Endothelial cell of umbilical vein (primary cell): ENCODE results near the gene TFF1. TPM values are rescaled to one million over a fixed set of nuclear protein-coding genes. Genes with fewer than 3 reads are reported as not detected.

Source experiments
- BruUV-seq: library from RNA; stranded (reverse); fragments of 400-500 nt; replicated peaks from 2 replicates; lab custom pipeline; 2021; lab: Mats Ljungman, UMichigan
- CTCF ChIA-PET: fragments of 300-600, 350-600 bp; sonication (Branson Sonifier 250); formaldehyde crosslinking; loops from one replicate; lab custom pipeline; 2021; ENCODE audit warnings: antibody characterized with exemption, inconsistent platforms; lab: Charles Lee
- POLR2A ChIA-PET: fragments of 300-600, 350-600 bp; sonication (Branson Sonifier 250); formaldehyde crosslinking; loops from one replicate; lab custom pipeline; 2021; ENCODE audit warnings: antibody characterized with exemption, inconsistent platforms; lab: Charles Lee
- DNase-seq: peaks from one replicate; pipeline ENCODE4 v3.0.0-alpha.2; 2011; ENCODE audit warnings: low read depth, low spot score
- FAIRE-seq: peaks from 2 replicates; lab custom pipeline; 2011; peaks lifted over from hg19 to GRCh38; lab: Jason Lieb, UNC
- H2AFZ ChIP-seq: 2 replicates; pipeline ENCODE4 v1.6.0; 2012; ENCODE audit warnings: low read depth, low read length, control low read depth, inconsistent platforms
- H3K27ac ChIP-seq: 2 replicates; pipeline ENCODE4 v1.5.1; 2011; ENCODE audit warnings: low read depth, mild to moderate bottlenecking, control low read depth, low read length, moderate library complexity; ENCODE audit not compliant: insufficient read depth
- H3K27me3 ChIP-seq, 2 experiments: 2 replicates each; pipeline versions ENCODE4 v1.6.0 to v1.6.1; 2011; ENCODE audit warnings: low read length in 2 of 2, mixed read lengths in 1 of 2; ENCODE audit not compliant: control insufficient read depth in 2 of 2, insufficient read depth in 2 of 2
- H3K36me3 ChIP-seq, 2 experiments: 2 replicates in 1 of 2; 3 replicates in 1 of 2; pipeline ENCODE4 v1.5.1; 2011; ENCODE audit warnings: low read length in 2 of 2, mild to moderate bottlenecking in 1 of 2, moderate library complexity in 1 of 2; ENCODE audit not compliant: control insufficient read depth in 2 of 2, insufficient read depth in 2 of 2; ENCODE audit errors: extremely low read depth in 1 of 2
- H3K4me1 ChIP-seq: 3 replicates; pipeline ENCODE4 v1.5.1; 2011; ENCODE audit warnings: mild to moderate bottlenecking, low read length; ENCODE audit not compliant: control insufficient read depth, insufficient read depth; ENCODE audit errors: extremely low read depth
- H3K4me2 ChIP-seq: 2 replicates; pipeline ENCODE4 v1.6.1; 2011; ENCODE audit warnings: low read length, control low read depth, mixed read lengths; ENCODE audit not compliant: insufficient read depth
- H3K4me3 ChIP-seq, 3 experiments: fragments of 200-600 bp in 1 of 3; sonication (generic), shearing (Covaris generic) in 1 of 3; replicated peaks in 1 of 3; 2 replicates each; pipeline ENCODE4 v1.5.1; 2011 to 2016; ENCODE audit warnings: control low read depth in 3 of 3, low read length in 3 of 3, mild to moderate bottlenecking in 2 of 3, inconsistent platforms in 1 of 3, low read depth in 1 of 3, moderate library complexity in 1 of 3; ENCODE audit not compliant: insufficient read depth in 1 of 3
- H3K79me2 ChIP-seq: 2 replicates; pipeline ENCODE4 v1.6.0; 2012; ENCODE audit warnings: low read length, inconsistent platforms; ENCODE audit not compliant: control insufficient read depth, insufficient read depth
- H3K9ac ChIP-seq: replicated peaks from 2 replicates; pipeline ENCODE3; 2011; ENCODE audit warnings: low read length, control low read depth; ENCODE audit not compliant: insufficient read depth; ENCODE audit errors: extremely low read depth
- H3K9me1 ChIP-seq: replicated peaks from 3 replicates; pipeline ENCODE4 v1.6.0; 2011; ENCODE audit warnings: mild to moderate bottlenecking, low read length; ENCODE audit not compliant: control insufficient read depth, insufficient read depth; ENCODE audit errors: extremely low read depth
- H3K9me3 ChIP-seq: replicated peaks from 2 replicates; pipeline ENCODE4 v1.5.1; 2012; ENCODE audit warnings: low read length, inconsistent platforms; ENCODE audit not compliant: control insufficient read depth, insufficient read depth
- H4K20me1 ChIP-seq: replicated peaks from 2 replicates; pipeline ENCODE3; 2011; ENCODE audit warnings: mild to moderate bottlenecking, low read length; ENCODE audit not compliant: control insufficient read depth, insufficient read depth; ENCODE audit errors: extremely low read depth
- EZH2 ChIP-seq: IDR thresholded peaks from 2 replicates; pipeline ENCODE4 v1.6.1; 2012; ENCODE audit warnings: borderline replicate concordance, low read depth, mild to moderate bottlenecking, moderate library complexity, low read length, inconsistent platforms; ENCODE audit not compliant: severe bottlenecking
- FOS ChIP-seq: IDR thresholded peaks from 2 replicates; pipeline ENCODE4 v1.6.1; 2011; ENCODE audit warnings: mild to moderate bottlenecking, low read length, moderate library complexity, borderline replicate concordance; ENCODE audit not compliant: insufficient read depth
- GATA2 ChIP-seq: IDR thresholded peaks from 2 replicates; pipeline ENCODE4 v1.7.0; 2011; ENCODE audit warnings: low read depth, mild to moderate bottlenecking, moderate library complexity, mixed read lengths, low read length; ENCODE audit not compliant: insufficient read length, insufficient read depth
- JUN ChIP-seq: IDR thresholded peaks from 2 replicates; pipeline ENCODE4 v1.6.1; 2011; ENCODE audit warnings: borderline replicate concordance, low read depth; ENCODE audit not compliant: insufficient read length, insufficient read depth
- MAX ChIP-seq: IDR thresholded peaks from 2 replicates; pipeline ENCODE4 v1.6.1; 2011; ENCODE audit not compliant: insufficient read depth, insufficient read length
- MYC ChIP-seq: IDR thresholded peaks from one replicate; pipeline ENCODE4 v1.6.1; 2011; ENCODE audit warnings: mild to moderate bottlenecking, low read depth, low read length
- POLR2A ChIP-seq: IDR thresholded peaks from 2 replicates; pipeline ENCODE4 v1.6.1; 2012; ENCODE audit warnings: low read depth, mild to moderate bottlenecking, control low read depth, low read length
- POLR2AphosphoS5 ChIP-seq: IDR thresholded peaks from 2 replicates; pipeline ENCODE4 v1.6.1; 2012; ENCODE audit warnings: low read depth, mild to moderate bottlenecking, control low read depth, low read length, moderate library complexity; ENCODE audit not compliant: insufficient read depth
- dilution Hi-C: fragments of 300-500 bp; cut with MboI; formaldehyde crosslinking; loops from one replicate; pipeline ENCODE4 v1.15.0; 2019; ENCODE audit warnings: low sequenced_read_pairs; ENCODE audit not compliant: extremely low pct_ligation_motif_present
- intact Hi-C: fragments of 100-400 bp; cut with micrococcal nuclease; formaldehyde crosslinking; loops from one replicate; pipeline ENCODE4 v1.10.0; 2022
- polyA plus RNA-seq, 4 experiments: library from polyadenylated mRNA; depleted of rRNA in 3 of 4; stranded (reverse) in 3 of 4; unstranded in 1 of 4; fragments of >200 nt; gene quantifications; 2 replicates each; pipeline versions ENCODE4 v1.2.1 to v1.2.3, GENCODE V29; 2011 to 2012; ENCODE audit warnings: missing spikeins in 1 of 4
- total RNA-seq: library from RNA; stranded (reverse); gene quantifications from 2 replicates; pipeline ENCODE4 v1.2.3, GENCODE V29; 2021
- TF ChIP-seq, protein P1 (sequence below), 2 donors: IDR thresholded peaks; 1 replicate in 1 of 2; 2 replicates in 1 of 2; pipeline ENCODE4 v1.5.1; 2011; ENCODE audit warnings: low read length in 2 of 2, mild to moderate bottlenecking in 2 of 2, moderate library complexity in 2 of 2, control low read depth in 1 of 2, inconsistent platforms in 1 of 2, low read depth in 1 of 2; ENCODE audit not compliant: insufficient read depth in 1 of 2; ENCODE audit errors: extremely low read depth in 1 of 2

TFF1 gene
- total and polyA plus RNA-seq, 2 donors (not counting 3 experiments of a cell fraction or from before 2014, with no cell fraction given): not detected

GRCh38 chr21:42321845-42322244, 44.5 kb downstream of the TFF1 start:
- FAIRE-seq (no peak), DNase-seq (no peak)
- intact Hi-C loops (no loop called here), dilution Hi-C loops (no loop called here)
- Histone ChIP-seq H3K4me3 (no peak overlapping the region), H3K79me2 (no peaks in the 10 kb centered on the region), H3K4me2 (no peak overlapping the region), H3K9me3 (no peaks in the 10 kb centered on the region), H3K27me3 (peaks cover 0 to 12% of the 10 kb centered on the region in 2 experiments), H3K27ac (no peak overlapping the region), H3K9ac (no peak overlapping the region), H4K20me1 (no peaks in the 10 kb centered on the region), H3K4me1 (no peaks in the 10 kb centered on the region), H3K36me3 (no peaks in the 10 kb centered on the region), H3K9me1 (no peaks in the 10 kb centered on the region), H2AFZ (no peak overlapping the region)
- CTCF ChIA-PET: interaction anchor here (1.0 kb wide), 1 partner anchor 12 kb away, joined by 4 read pairs; no protein-coding TSS in a partner anchor
- POLR2A ChIA-PET: no interaction called here
- no peak for TF ChIP-seq JUN
- TF ChIP-seq POLR2AphosphoS5: no peak
- TF ChIP-seq FOS: no peak
- TF ChIP-seq EZH2: no peak
- TF ChIP-seq, protein P1, sequence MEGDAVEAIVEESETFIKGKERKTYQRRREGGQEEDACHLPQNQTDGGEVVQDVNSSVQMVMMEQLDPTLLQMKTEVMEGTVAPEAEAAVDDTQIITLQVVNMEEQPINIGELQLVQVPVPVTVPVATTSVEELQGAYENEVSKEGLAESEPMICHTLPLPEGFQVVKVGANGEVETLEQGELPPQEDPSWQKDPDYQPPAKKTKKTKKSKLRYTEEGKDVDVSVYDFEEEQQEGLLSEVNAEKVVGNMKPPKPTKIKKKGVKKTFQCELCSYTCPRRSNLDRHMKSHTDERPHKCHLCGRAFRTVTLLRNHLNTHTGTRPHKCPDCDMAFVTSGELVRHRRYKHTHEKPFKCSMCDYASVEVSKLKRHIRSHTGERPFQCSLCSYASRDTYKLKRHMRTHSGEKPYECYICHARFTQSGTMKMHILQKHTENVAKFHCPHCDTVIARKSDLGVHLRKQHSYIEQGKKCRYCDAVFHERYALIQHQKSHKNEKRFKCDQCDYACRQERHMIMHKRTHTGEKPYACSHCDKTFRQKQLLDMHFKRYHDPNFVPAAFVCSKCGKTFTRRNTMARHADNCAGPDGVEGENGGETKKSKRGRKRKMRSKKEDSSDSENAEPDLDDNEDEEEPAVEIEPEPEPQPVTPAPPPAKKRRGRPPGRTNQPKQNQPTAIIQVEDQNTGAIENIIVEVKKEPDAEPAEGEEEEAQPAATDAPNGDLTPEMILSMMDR (IDR thresholded peaks at IDR 0.05; ENCODE audit: extremely low read depth in 1 of 2, insufficient read depth in 1 of 2, low read depth in 1 of 2, low read length in 2 of 2): no peak
- TF ChIP-seq MYC: no peak
- TF ChIP-seq MAX: no peak
- TF ChIP-seq POLR2A: no peak
- TF ChIP-seq GATA2: no peak
- no TSS peak for BruUV-seq
